Liver (tissue), 9 donors: ENCODE measurements around the gene KDM6A. TPM values are rescaled to one million over a fixed set of nuclear protein-coding genes. Genes with fewer than 3 reads are reported as not detected.
A peak's percentile ranks its signal among the peaks of the same experiment; 100 is the strongest.

Experiments used
- DNase-seq: peaks from one replicate; pipeline ENCODE4 v3.0.0-alpha.2; 2017; ENCODE audit warnings: low spot score
- H3K27ac ChIP-seq, 2 donors: one replicate each; pipeline ENCODE4 v1.7.0; 2013; ENCODE audit warnings: inconsistent platforms in 2 of 2, low read length in 2 of 2, control low read depth in 1 of 2, low read depth in 1 of 2, mild to moderate bottlenecking in 1 of 2
- H3K27me3 ChIP-seq, 4 donors: one replicate each; pipeline versions ENCODE4 v1.6.1 to v1.7.0; 2013; ENCODE audit warnings: low read length in 3 of 4, inconsistent platforms in 1 of 4, mild to moderate bottlenecking in 1 of 4, moderate library complexity in 1 of 4; ENCODE audit not compliant: control insufficient read depth in 4 of 4, insufficient read depth in 4 of 4
- H3K36me3 ChIP-seq, 4 donors: one replicate each; pipeline versions ENCODE4 v1.6.1 to v1.7.0; 2013; ENCODE audit warnings: low read length in 3 of 4, mild to moderate bottlenecking in 3 of 4, low read depth in 1 of 4, moderate library complexity in 1 of 4; ENCODE audit not compliant: control insufficient read depth in 4 of 4, insufficient read depth in 3 of 4
- H3K4me1 ChIP-seq, 4 donors: one replicate each; pipeline versions ENCODE4 v1.6.1 to v1.7.0; 2013; ENCODE audit warnings: low read length in 3 of 4, mild to moderate bottlenecking in 3 of 4, moderate library complexity in 1 of 4; ENCODE audit not compliant: control insufficient read depth in 4 of 4, insufficient read depth in 4 of 4
- H3K4me3 ChIP-seq, 3 donors: one replicate each; pipeline versions ENCODE4 v1.6.1 to v1.7.0; 2013; ENCODE audit warnings: low read length in 3 of 3, control low read depth in 1 of 3, low read depth in 1 of 3, mild to moderate bottlenecking in 1 of 3
- H3K9ac ChIP-seq, 2 donors: one replicate each; pipeline ENCODE4 v1.7.0; 2013; ENCODE audit warnings: low read length in 2 of 2, mild to moderate bottlenecking in 2 of 2, moderate library complexity in 2 of 2, control low read depth in 1 of 2, low read depth in 1 of 2
- H3K9me3 ChIP-seq, 4 donors: one replicate each; pipeline versions ENCODE4 v1.6.1 to v1.7.0; 2013; ENCODE audit warnings: low read length in 3 of 4; ENCODE audit not compliant: control insufficient read depth in 4 of 4
- ATF3 ChIP-seq: IDR thresholded peaks from 2 replicates; pipeline ENCODE4 v1.6.1; 2016; ENCODE audit warnings: antibody characterized with exemption
- EGR1 ChIP-seq, 2 donors: IDR thresholded peaks; 2 replicates each; pipeline ENCODE4 v1.6.1; 2016 to 2018; ENCODE audit warnings: antibody characterized with exemption in 2 of 2, low read depth in 2 of 2
- FOXA2 ChIP-seq: IDR thresholded peaks from 2 replicates; pipeline ENCODE4 v1.6.1; 2016; ENCODE audit warnings: antibody characterized with exemption
- GABPA ChIP-seq, 2 donors: IDR thresholded peaks in 1 of 2; conservative IDR thresholded peaks in 1 of 2; 2 replicates each; pipeline ENCODE4 v1.6.1; 2016; ENCODE audit warnings: antibody characterized with exemption in 2 of 2, mild to moderate bottlenecking in 1 of 2, moderate library complexity in 1 of 2
- HNF4A ChIP-seq, 2 donors: conservative IDR thresholded peaks; 2 replicates each; pipeline ENCODE4 v1.6.1; 2016; ENCODE audit warnings: antibody characterized with exemption in 2 of 2, mild to moderate bottlenecking in 2 of 2
- JUND ChIP-seq, 2 donors: IDR thresholded peaks; 2 replicates each; pipeline ENCODE4 v1.6.1; 2016; ENCODE audit warnings: antibody characterized with exemption in 2 of 2
- NR2F2 ChIP-seq: IDR thresholded peaks from 2 replicates; pipeline ENCODE4 v1.6.1; 2016; ENCODE audit warnings: antibody characterized with exemption
- RAD21 ChIP-seq, 2 donors: IDR thresholded peaks; 2 replicates each; pipeline ENCODE4 v1.6.1; 2016; ENCODE audit warnings: antibody characterized with exemption in 2 of 2, mild to moderate bottlenecking in 2 of 2
- REST ChIP-seq: IDR thresholded peaks from 2 replicates; pipeline ENCODE4 v1.6.1; 2016; ENCODE audit warnings: antibody characterized with exemption, mild to moderate bottlenecking
- SP1 ChIP-seq: IDR thresholded peaks from 2 replicates; pipeline ENCODE4 v1.6.1; 2018; ENCODE audit warnings: antibody characterized with exemption, mild to moderate bottlenecking
- YY1 ChIP-seq: IDR thresholded peaks from 2 replicates; pipeline ENCODE4 v1.6.1; 2016; ENCODE audit warnings: antibody characterized with exemption, mild to moderate bottlenecking
- WGBS: extraction: QIAGEN DNeasy Blood & Tissue Kit; methylation state at CpG from one replicate; pipeline ENCODE4 v1.1.7; 2013; 5-methylcytosine and 5-hydroxymethylcytosine counted together
- polyA plus RNA-seq, 2 donors: library from polyadenylated mRNA; stranded (reverse) in 1 of 2; unstranded in 1 of 2; fragments of 200-250 nt in 1 of 2; fragments of >200 nt in 1 of 2; fragmentation: Nextera tagmentation in 1 of 2; extraction: Ambion mirVana in 1 of 2; gene quantifications; one replicate each; pipeline versions ENCODE4 v1.2.1 to v1.2.3, GENCODE V29; 2013 to 2015
- total RNA-seq, 2 donors: library from RNA; depleted of rRNA; stranded (reverse); fragments of >200 nt; gene quantifications; one replicate each; pipeline ENCODE4 v1.2.3, GENCODE V29; 2014
- TF ChIP-seq, protein P1 (sequence below): IDR thresholded peaks from 2 replicates; pipeline ENCODE4 v1.6.1; 2016; ENCODE audit warnings: antibody characterized with exemption
- donor health status: healthy.
- donor health status: healthy.
- donor health status: healthy.
- donor health status: healthy.
- donor health status: healthy.

KDM6A gene
- total and polyA plus RNA-seq, 4 donors = 5.3 to 30.2 (median 18.2) TPM

DNA sequence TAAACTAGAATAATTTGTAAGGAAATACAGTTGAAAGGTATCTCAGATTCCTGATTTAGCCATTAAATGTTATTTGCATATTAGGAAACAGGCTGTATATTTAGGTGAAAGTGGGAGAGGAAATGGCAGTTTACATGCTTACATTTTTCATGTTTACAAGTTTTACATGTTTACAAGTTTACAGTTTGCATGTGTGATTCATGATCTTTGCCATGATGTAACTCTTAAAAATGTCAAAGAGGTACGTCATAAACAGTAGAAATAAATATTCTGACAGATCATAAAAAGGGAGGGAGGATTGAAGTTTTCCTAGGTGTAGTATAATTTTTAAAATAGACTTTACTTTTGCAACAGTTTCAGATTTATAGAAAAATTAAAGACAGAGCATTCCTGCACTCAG, 45.7 kb downstream of the KDM6A start:
- no peak overlapping the region for H3K9ac ChIP-seq
- peaks cover 4 to 32% (median 26%) of the 10 kb centered on the region in 4 donors for H3K4me1 ChIP-seq
- TF ChIP-seq JUND (IDR thresholded peaks at IDR 0.05) (no peak), FOXA2 (no peak), EGR1 (IDR thresholded peaks at IDR 0.05; ENCODE audit: low read depth in 2 of 2) (no peak)
- DNase-seq = no peak
- no peak overlapping the region for H3K27ac ChIP-seq
- no peaks in the 10 kb centered on the region for H3K36me3 ChIP-seq
- H3K9me3 ChIP-seq = no peaks in the 10 kb centered on the region
- no peaks in the 10 kb centered on the region for H3K27me3 ChIP-seq
- WGBS = 58% methylated on average over 1 of the region's 1 CpG
- no peak overlapping the region for H3K4me3 ChIP-seq

GRCh38 chrX:44922980-44923379, 50.0 kb downstream of the KDM6A start:
- Histone ChIP-seq H3K27ac (no peak overlapping the region), H3K27me3 (no peaks in the 10 kb centered on the region), H3K4me3 (no peak overlapping the region), H3K9ac (no peak overlapping the region), H3K4me1 (peaks cover 4 to 12% (median 6%) of the 10 kb centered on the region in 4 donors), H3K9me3 (no peaks in the 10 kb centered on the region), H3K36me3 (no peaks in the 10 kb centered on the region)
- 85% methylated on average over 4 of the region's 4 CpGs for WGBS
- DNase-seq = no peak
- TF ChIP-seq NR2F2 (no peak), REST (no peak), GABPA (IDR thresholded peaks at IDR 0.05 in 1 of 2, conservative IDR thresholded peaks at IDR 0.05 in 1 of 2) (no peak), EGR1 (IDR thresholded peaks at IDR 0.05; ENCODE audit: low read depth in 2 of 2) (no peak), HNF4A (conservative IDR thresholded peaks at IDR 0.05) (no peak), JUND (IDR thresholded peaks at IDR 0.05) (no peak), ATF3 (no peak), FOXA2 (no peak), SP1 (no peak), RAD21 (IDR thresholded peaks at IDR 0.05) (no peak)
- TF ChIP-seq, protein P1, sequence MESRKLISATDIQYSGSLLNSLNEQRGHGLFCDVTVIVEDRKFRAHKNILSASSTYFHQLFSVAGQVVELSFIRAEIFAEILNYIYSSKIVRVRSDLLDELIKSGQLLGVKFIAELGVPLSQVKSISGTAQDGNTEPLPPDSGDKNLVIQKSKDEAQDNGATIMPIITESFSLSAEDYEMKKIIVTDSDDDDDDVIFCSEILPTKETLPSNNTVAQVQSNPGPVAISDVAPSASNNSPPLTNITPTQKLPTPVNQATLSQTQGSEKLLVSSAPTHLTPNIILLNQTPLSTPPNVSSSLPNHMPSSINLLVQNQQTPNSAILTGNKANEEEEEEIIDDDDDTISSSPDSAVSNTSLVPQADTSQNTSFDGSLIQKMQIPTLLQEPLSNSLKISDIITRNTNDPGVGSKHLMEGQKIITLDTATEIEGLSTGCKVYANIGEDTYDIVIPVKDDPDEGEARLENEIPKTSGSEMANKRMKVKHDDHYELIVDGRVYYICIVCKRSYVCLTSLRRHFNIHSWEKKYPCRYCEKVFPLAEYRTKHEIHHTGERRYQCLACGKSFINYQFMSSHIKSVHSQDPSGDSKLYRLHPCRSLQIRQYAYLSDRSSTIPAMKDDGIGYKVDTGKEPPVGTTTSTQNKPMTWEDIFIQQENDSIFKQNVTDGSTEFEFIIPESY = no peak

- Histone ChIP-seq H3K36me3 (no peaks in the 10 kb centered on the region), H3K4me3 (no peak overlapping the region), H3K27me3 (no peaks in the 10 kb centered on the region), H3K4me1 (peaks cover 0 to 6% (median 5%) of the 10 kb centered on the region in 4 donors), H3K9ac (no peak overlapping the region), H3K27ac (no peak overlapping the region), H3K9me3 (no peaks in the 10 kb centered on the region)
- no peak for DNase-seq
- TF ChIP-seq YY1 = no peak
- TF ChIP-seq RAD21 (IDR thresholded peaks at IDR 0.05) = no peak
- TF ChIP-seq HNF4A (conservative IDR thresholded peaks at IDR 0.05) = peak; percentile 4 to 38
- TF ChIP-seq ATF3 = no peak
- 44% methylated on average over 1 of the region's 1 CpG for WGBS
These were observed 54.4 kb downstream of the KDM6A start for GRCh38 chrX:44927398-44927797.
